Endodermal cell (in vitro differentiated cells): Measurements from ENCODE around the gene NGF. TPM values are rescaled to one million over a fixed set of nuclear protein-coding genes. Genes with fewer than 3 reads are reported as not detected.

Source experiments
- DNase-seq: peaks from one replicate; pipeline ENCODE4 v3.0.0-alpha.2; 2017
- H3K27ac ChIP-seq: 2 replicates; pipeline ENCODE4 v1.5.1; 2013; ENCODE audit warnings: mild to moderate bottlenecking, low read depth, low read length, moderate library complexity
- H3K27me3 ChIP-seq: 2 replicates; pipeline ENCODE4 v1.6.1; 2013; ENCODE audit warnings: mild to moderate bottlenecking, low read length, moderate library complexity; ENCODE audit not compliant: insufficient read depth, control insufficient read depth, poor library complexity, severe bottlenecking
- H3K36me3 ChIP-seq: 2 replicates; pipeline ENCODE4 v1.7.0; 2013; ENCODE audit warnings: mild to moderate bottlenecking, low read length, moderate library complexity; ENCODE audit not compliant: control insufficient read depth, insufficient read depth
- H3K4me1 ChIP-seq: one replicate; pipeline ENCODE4 v1.7.0; 2013; ENCODE audit warnings: low read length; ENCODE audit not compliant: control insufficient read depth, insufficient read depth
- H3K4me3 ChIP-seq: 2 replicates; pipeline ENCODE4 v1.5.1; 2013; ENCODE audit warnings: mild to moderate bottlenecking, low read length, moderate library complexity
- H3K9ac ChIP-seq: 2 replicates; pipeline ENCODE4 v1.6.1; 2013; ENCODE audit warnings: mild to moderate bottlenecking, low read length, moderate library complexity; ENCODE audit not compliant: poor library complexity, severe bottlenecking; ENCODE audit errors: extremely low read depth
- H3K9me3 ChIP-seq: 2 replicates; pipeline ENCODE4 v1.6.1; 2013; ENCODE audit warnings: mild to moderate bottlenecking, low read length, moderate library complexity; ENCODE audit not compliant: control insufficient read depth
- H3K27ac Mint-ChIP-seq: 2 replicates; pipeline ENCODE4 v1.8.0; 2020; ENCODE audit warnings: mixed read lengths
- H3K27me3 Mint-ChIP-seq: 2 replicates; pipeline ENCODE4 v1.8.0; 2021; ENCODE audit warnings: mild to moderate bottlenecking, mixed read lengths; ENCODE audit not compliant: insufficient read depth
- H3K36me3 Mint-ChIP-seq: 2 replicates; pipeline ENCODE4 v1.8.0; 2020; ENCODE audit warnings: low read depth, mixed read lengths
- H3K4me1 Mint-ChIP-seq: 2 replicates; pipeline ENCODE4 v1.8.0; 2020; ENCODE audit warnings: mixed read lengths
- H3K4me3 Mint-ChIP-seq: 2 replicates; pipeline ENCODE4 v1.8.0; 2020; ENCODE audit warnings: mild to moderate bottlenecking, moderate library complexity, mixed read lengths
- H3K9me3 Mint-ChIP-seq: 2 replicates; pipeline ENCODE4 v1.8.0; 2020; ENCODE audit warnings: mild to moderate bottlenecking, mixed read lengths
- CTCF ChIP-seq: fragments of 200-600 bp; sonication (generic); conservative IDR thresholded peaks from 2 replicates; pipeline ENCODE4 v1.5.0; 2021; ENCODE audit warnings: antibody characterized with exemption, mild to moderate bottlenecking
- WGBS, 2 experiments: methylation state at CpG; one replicate each; pipeline versions ENCODE4 v1.1.5 to v1.1.7; 2013; ENCODE audit warnings: missing lambda C conversion rate in 2 of 2, mixed read lengths in 1 of 2; ENCODE audit not compliant: insufficient coverage in 1 of 2, insufficient read length in 1 of 2; 5-methylcytosine and 5-hydroxymethylcytosine counted together
- total RNA-seq, 2 donors: library from RNA; stranded (reverse); fragmentation: NEBNext Ultra II Directional in 1 of 2; extraction: Animal tissue kit (Norgen Biotek cat#: 25700) in 1 of 2; gene quantifications; 2 replicates in 1 of 2; 3 replicates in 1 of 2; pipeline ENCODE4 v1.2.1, GENCODE V29; 2021

Gene NGF
- total RNA-seq, 2 donors from 2014 or later: 0.26 TPM; not detected in 1

- WGBS, 2 experiments: 86 to 91% methylated on average over 4 of the region's 4 CpGs
Measured at GRCh38 chr1:115237023-115237422, 101.0 kb downstream of the NGF start.

More at GRCh38 chr1:115237023-115237422, 101.0 kb downstream of the NGF start:
- Mint-ChIP-seq H3K36me3 (no peaks in the 10 kb centered on the region), H3K4me1 (peaks cover 5% of the 10 kb centered on the region), H3K27ac (no peak overlapping the region), H3K9me3 (no peaks in the 10 kb centered on the region), H3K4me3 (no peak overlapping the region), H3K27me3 (no peaks in the 10 kb centered on the region)
- Histone ChIP-seq H3K27me3 (no peaks in the 10 kb centered on the region), H3K4me3 (no peak overlapping the region), H3K4me1 (no peaks in the 10 kb centered on the region), H3K27ac (no peak overlapping the region), H3K36me3 (no peaks in the 10 kb centered on the region), H3K9me3 (peaks cover 9% of the 10 kb centered on the region), H3K9ac (no peak overlapping the region)
- TF ChIP-seq CTCF: no peak
- no peak for DNase-seq

Other genes with a start within 250 kb of the NGF start
- 10 to 100 TPM in 1 of 2 donors, 1 to 10 TPM in 1; 7.1 to 10.7 TPM for gene TSPAN2, start 248.7 kb downstream of the NGF start, total RNA-seq